CD1c-positive myeloid dendritic cell (primary cell): ENCODE data around the gene SERPINF2.
"Not testable (repeated sequence)": the region's sequence is repeated elsewhere in the genome, so short reads cannot be mapped to it uniquely, and the experiment has no call there.

Experiments
- DNase-seq: peaks from one replicate; pipeline ENCODE4 v3.0.0-alpha.2; 2016; ENCODE audit errors: extremely low spot score

SERPINF2 gene

DNA sequence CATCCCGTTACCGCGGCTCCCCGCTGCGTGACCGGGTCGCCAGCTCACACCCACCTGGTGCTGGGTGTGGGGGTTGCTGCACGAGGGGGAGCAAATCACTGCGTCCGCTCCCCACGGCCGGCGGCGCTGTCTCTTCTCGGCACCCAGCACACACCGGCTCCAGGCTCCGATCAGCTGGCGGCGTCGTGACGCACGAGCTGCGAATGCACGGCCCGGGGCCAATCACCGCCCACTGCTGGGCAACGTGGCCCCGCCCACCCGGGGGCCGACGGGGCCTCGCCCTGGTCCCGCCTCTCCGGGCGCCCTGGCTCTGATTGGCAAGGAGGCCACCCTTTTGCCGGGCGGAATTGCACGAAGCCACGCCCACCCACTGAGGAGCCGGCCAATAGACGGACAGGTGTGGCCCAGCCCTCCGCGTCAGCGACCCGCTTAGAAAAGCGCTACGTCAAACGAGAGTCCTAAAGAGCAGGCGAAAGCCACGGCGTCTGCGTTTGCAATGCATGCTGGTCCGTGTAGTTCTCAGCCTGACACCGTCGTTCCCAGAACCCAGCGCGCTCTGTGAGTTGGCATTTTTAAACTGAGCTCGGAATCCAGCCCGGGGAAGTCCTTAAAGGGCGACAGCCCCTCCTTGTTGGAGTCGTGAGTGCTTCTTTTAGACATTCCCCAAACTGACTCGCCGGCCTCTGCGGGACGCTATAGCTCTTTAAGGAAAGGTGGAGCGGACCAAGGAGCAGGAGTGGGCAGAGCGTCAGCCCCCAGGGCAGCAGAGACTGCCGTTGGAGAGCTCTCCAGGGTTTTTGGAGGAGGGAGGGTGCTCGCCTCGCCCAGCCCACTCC is 26.4 kb upstream of the SERPINF2 start:
- peak; percentile 100 for DNase-seq

DNA sequence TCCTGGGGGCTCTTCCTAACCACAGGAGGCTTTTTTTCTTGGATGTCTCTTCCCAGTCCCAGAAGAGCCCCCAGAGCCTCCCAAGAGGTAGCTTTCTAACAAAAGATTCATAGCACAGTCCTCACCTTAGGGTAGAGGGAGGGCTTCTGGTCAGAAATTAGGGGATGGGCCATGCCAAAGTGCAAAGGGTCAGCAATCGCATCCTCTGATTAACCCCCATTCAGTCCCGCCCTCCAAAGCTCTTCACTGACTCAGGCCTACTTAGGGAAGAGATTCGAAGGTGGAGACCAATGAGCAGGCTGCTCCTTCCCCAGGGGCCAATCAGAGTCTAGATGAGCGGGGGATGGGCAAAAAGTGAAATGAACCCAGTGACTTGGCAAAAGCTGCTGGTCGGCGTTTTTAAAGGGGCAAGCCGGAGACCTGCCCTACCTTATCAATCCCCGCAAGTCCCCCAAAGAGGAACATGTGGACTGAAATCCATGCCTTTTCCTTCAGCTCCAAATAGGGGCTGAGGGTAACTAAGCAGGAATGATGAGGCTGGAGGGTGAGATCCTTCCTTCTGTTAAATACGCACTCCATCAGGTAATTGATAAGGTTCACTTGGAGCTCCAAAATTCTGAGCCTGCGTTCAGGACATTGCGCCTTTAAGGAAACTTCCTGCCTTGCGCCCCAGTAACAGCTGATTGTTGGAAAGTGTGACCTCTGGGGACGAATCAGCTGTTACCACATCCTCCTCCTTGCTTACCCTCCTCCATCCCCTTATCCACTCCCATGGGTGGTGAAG is 25.6 kb upstream of the SERPINF2 start:
- DNase-seq: peak; percentile 98

DNA sequence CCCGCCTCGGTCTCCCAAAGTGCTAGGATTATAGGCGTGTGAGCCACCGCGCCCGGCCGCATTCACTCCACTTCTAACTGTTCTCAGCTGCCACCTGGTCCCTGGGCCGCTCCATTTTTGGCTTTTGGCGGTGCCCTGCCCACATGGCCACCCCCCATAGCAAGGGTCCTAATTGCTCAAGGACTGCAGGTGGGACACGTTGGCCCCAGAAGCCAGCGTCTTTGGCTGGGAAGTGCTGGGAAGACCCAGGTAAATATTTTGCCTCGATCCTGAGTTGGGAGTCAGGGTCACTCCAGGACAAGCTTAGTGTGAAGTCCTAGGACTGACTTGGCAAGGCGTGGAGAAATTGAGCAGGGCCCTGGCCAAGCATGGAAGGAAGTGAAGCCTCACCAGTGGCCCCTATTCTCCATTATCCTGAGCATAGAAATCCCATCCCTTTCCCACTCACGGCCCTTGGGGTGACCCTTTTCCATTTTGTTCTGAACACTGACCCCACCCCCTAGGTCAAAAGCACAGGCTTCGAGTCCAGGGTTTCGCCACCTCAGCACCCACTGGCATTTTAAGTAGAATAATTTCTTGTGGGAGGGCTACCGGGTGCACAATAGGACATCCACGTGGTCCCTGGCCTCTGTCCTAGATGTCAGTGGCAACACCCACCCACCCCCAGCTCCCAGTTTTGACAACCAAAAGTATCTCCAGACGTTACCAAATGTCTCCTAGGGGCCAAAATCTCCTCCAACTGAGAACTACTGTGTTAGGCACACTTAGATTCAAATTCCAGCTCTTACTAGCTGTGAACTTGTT is 24.1 kb upstream of the SERPINF2 start:
- no peak for DNase-seq

GRCh38 chr17:1720856-1721386 is 21.8 kb upstream of the SERPINF2 start:
- peak; percentile 82 for DNase-seq

GRCh38 chr17:1722022-1722421 is 20.6 kb upstream of the SERPINF2 start:
- DNase-seq: not testable (repeated sequence)

DNA sequence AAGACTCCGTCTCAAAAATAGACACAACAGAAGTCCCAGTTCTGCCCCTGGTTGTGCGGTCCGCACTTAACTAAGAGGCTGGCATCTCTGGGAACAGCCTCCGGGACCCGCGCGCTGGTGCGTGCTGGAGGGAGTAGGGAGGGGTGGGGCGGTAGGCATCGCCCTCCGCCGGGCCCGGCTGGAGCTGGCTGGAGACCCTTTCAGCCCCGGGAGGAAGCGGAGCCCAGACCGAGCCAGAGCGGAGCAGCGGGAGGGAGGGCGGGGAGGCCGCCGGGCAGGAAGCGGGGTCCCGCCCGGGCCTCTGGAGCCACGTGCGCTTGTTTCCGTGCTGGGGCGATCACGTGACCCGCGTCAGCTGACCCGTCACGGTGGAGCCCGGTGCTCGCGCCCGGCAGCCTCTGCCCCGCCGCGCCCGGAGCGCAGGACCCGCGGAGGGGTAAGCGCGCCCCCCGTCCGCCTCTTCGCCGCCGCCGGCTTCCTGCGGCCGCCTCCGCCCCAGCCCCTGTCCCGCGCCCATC is 18.3 kb upstream of the SERPINF2 start, which contains the start of gene WDR81:
Gene WDR81 (plus strand): TSS at position 354 of the 518 bp plus-strand sequence. CDS start 256 bp downstream, outside the sequence.
- DNase-seq: peak; percentile 91

- peak; percentile 74 for DNase-seq
These were observed 17.6 kb upstream of the SERPINF2 start for GRCh38 chr17:1724869-1725641.

- DNase-seq: no peak
These were observed 16.8 kb upstream of the SERPINF2 start for GRCh38 chr17:1725642-1726511.

DNA sequence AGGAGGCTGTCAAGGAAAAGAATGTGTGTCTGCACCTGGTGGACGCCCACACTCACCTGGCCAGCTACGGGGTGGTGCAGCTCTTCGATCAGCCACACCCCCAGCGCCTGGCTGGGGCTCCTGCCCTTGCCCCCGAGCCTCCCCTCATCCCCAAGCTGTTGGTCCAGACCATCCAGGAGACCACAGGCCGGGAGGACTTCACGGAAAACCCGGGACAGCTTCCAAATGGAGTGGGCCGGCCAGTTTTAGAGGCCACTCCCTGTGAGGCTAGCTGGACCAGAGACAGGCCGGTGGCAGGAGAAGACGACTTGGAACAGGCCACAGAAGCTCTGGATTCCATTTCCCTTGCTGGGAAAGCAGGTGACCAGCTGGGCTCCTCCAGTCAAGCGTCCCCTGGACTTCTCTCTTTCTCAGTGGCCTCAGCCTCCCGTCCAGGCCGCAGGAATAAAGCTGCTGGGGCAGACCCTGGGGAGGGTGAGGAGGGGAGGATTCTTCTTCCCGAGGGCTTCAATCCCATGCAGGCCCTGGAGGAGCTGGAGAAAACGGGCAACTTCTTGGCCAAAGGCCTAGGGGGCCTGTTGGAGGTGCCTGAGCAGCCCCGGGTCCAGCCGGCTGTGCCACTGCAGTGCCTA is 15.9 kb upstream of the SERPINF2 start:
- DNase-seq: no peak

- no peak for DNase-seq
These were observed 15.3 kb upstream of the SERPINF2 start for GRCh38 chr17:1727258-1727789.

DNA sequence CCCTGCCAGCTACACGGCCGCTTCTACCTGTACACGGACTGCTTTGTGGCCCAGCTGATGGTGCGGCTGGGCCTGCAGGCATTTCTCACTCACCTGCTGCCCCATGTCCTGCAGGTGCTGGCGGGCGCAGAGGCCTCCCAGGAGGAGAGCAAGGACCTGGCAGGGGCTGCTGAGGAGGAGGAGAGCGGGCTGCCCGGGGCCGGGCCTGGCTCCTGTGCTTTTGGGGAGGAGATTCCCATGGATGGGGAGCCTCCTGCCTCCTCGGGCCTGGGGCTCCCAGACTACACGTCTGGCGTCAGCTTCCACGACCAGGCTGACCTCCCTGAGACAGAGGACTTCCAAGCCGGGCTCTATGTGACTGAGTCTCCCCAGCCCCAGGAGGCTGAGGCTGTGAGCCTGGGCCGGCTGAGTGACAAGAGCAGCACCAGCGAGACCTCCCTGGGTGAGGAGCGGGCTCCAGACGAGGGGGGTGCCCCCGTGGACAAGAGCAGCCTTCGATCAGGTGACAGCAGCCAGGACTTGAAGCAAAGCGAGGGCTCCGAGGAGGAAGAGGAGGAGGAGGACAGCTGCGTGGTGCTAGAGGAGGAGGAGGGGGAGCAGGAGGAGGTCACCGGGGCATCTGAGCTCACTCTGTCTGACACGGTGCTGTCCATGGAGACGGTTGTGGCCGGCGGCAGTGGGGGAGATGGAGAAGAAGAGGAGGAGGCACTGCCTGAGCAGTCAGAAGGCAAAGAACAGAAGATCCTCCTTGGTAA is 14.6 kb upstream of the SERPINF2 start:
- DNase-seq: no peak

GRCh38 chr17:1729966-1730325 is 12.7 kb upstream of the SERPINF2 start:
- DNase-seq: no peak

GRCh38 chr17:1730326-1731193 is 12.1 kb upstream of the SERPINF2 start:
- no peak for DNase-seq

DNA sequence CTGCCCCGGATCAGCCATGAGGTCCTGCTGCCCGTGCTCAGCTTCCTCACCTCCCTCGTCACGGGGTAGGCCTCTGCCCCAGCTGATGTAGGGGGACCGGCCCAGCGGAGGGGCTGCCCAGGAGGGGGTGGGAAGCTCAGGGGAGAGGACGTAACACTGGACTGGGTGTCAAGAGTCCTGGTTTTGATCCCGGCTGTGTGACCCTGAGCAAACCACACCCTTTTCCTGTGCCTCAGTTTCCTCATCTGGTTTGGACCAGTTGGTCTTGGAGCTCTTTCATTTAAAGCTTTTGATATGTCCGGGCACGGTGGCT is 11.5 kb upstream of the SERPINF2 start:
- DNase-seq: no peak

DNA sequence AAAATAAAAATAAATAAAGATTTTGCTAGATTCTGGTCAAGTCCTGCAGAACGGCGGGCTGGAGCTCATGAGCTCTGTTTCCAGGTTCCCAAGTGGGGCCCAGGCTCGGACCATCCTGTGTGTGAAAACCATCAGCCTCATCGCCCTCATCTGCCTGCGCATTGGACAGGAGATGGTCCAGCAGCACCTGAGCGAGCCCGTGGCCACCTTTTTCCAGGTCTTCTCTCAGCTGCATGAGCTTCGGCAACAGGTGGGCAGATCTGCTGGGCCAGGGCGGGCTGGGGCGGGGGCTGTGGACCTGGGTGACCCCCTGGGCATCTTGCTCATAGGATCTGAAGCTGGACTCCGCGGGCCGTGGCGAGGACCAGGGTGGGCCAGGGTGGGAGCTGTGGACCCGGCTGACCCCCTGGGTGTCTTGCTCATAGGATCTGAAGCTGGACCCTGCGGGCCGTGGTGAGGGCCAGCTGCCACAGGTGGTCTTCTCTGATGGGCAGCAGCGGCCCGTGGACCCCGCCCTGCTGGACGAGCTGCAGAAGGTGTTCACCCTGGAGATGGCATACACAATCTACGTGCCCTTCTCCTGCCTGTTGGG is 10.3 kb upstream of the SERPINF2 start:
- no peak for DNase-seq

DNA sequence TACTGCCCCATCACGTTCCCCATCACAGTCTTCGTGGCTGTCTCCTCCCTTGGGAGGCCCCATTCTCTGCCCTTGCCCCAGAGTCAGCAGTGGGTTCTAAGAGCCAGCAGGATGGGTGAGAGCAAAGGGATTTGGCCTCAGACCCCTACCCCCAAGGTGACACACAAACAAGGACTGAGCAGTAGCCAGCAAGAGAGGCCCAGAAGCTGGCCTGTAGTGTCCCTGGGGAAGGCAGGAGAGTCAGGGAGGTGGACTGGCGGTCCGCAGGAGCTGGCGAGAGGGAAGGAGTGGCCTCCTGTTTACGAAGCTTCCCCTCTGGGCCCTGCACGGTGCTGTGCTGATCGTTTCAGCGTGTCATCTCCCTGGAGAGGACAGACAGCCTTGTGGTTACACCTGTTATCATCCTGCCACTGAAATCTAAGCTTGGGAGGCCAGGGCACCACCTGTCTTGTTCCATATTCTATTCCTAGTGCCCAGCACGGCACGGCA is 9.8 kb upstream of the SERPINF2 start:
- DNase-seq: no peak

- DNase-seq: no peak
These were observed 8.9 kb upstream of the SERPINF2 start for GRCh38 chr17:1733759-1734158.
